ENCODE results near the gene PARP9. TPM values are rescaled to one million over a fixed set of nuclear protein-coding genes. Genes with fewer than 3 reads are reported as not detected.

The PARP9 gene
- total and polyA plus RNA-seq, 10 of the 15 experiments (the other 5 are each of a cell fraction or from before 2014, with no cell fraction given): 34.0 to 122 (median 46.1) TPM

DNA sequence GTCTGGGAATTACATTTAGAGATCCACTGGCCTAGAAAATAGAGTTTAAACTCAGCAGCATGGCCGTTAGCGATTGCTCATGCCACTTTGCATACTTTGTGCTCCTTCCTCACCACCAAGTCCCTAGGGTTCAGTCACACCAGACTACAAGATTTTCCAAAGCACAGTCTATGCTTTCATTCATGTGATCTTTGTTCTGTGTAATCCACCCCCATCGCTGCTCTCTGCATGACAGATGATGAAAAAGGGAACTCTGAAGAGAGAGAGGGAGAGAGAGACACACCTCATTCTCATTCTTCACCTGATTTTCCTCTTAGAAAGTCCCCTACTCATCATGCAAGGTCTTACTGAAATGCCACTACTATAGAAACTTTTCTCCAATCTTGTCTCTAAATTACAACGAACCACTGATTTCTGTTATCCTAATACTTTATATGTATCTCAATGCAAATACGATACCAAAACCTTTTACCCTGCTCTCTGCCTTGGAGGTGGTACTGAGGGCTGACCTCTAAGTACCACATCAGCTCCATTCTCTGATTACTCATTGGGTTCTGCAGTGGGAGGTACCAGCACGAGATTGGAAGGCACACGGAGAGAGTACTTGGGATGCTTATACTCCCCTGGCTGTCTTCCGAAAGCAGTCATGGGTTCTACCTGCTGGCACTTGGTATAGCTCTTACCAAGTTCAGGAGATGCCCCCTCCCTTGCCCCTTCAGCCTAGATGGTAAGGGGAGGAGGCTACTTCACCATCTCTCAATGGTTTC lies 12.3 kb upstream of the PARP9 start (continued):
- TF ChIP-seq, protein P1, sequence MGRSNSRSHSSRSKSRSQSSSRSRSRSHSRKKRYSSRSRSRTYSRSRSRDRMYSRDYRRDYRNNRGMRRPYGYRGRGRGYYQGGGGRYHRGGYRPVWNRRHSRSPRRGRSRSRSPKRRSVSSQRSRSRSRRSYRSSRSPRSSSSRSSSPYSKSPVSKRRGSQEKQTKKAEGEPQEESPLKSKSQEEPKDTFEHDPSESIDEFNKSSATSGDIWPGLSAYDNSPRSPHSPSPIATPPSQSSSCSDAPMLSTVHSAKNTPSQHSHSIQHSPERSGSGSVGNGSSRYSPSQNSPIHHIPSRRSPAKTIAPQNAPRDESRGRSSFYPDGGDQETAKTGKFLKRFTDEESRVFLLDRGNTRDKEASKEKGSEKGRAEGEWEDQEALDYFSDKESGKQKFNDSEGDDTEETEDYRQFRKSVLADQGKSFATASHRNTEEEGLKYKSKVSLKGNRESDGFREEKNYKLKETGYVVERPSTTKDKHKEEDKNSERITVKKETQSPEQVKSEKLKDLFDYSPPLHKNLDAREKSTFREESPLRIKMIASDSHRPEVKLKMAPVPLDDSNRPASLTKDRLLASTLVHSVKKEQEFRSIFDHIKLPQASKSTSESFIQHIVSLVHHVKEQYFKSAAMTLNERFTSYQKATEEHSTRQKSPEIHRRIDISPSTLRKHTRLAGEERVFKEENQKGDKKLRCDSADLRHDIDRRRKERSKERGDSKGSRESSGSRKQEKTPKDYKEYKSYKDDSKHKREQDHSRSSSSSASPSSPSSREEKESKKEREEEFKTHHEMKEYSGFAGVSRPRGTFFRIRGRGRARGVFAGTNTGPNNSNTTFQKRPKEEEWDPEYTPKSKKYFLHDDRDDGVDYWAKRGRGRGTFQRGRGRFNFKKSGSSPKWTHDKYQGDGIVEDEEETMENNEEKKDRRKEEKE (IDR thresholded peaks at IDR 0.05): no peak
- TF ChIP-seq MTA3 (IDR thresholded peaks at IDR 0.05; ENCODE audit: borderline replicate concordance, low read length): peak; percentile 92; the same call in 1 of the 2 replicates
- TF ChIP-seq ZNF274 (IDR thresholded peaks at IDR 0.05; ENCODE audit: insufficient read depth, insufficient read length): no peak
- TF ChIP-seq RBBP5 (conservative IDR thresholded peaks at IDR 0.05): no peak
- TF ChIP-seq ETV6 (conservative IDR thresholded peaks at IDR 0.05 in 1 of 2, IDR thresholded peaks at IDR 0.05 in 1 of 2; ENCODE audit: borderline replicate concordance in 1 of 2, low read depth in 1 of 2): peak in 1 of 2 experiments; percentile 90; a peak in 2 of 4 replicates
- peak; percentile 80 for TF ChIP-seq RUNX3 (IDR thresholded peaks at IDR 0.05; ENCODE audit: low read length)
- TF ChIP-seq BCL11A (IDR thresholded peaks at IDR 0.05; ENCODE audit: low read depth, low read length): peak; percentile 91
- TF ChIP-seq IRF4 (IDR thresholded peaks at IDR 0.05; ENCODE audit: low read depth, low read length): peak; percentile 92
- TF ChIP-seq CBX3 (IDR thresholded peaks at IDR 0.05; ENCODE audit: borderline replicate concordance, low read depth): no peak
- peak; percentile 98 for TF ChIP-seq MEF2B (IDR thresholded peaks at IDR 0.05; ENCODE audit: partially characterized antibody, poor library complexity, severe bottlenecking)
- peak; percentile 97 for TF ChIP-seq NBN (IDR thresholded peaks at IDR 0.05)
- TF ChIP-seq TCF7 (IDR thresholded peaks at IDR 0.05; ENCODE audit: borderline replicate concordance): peak; percentile 72; the same call in 1 of the 2 replicates
- peak; percentile 74 for TF ChIP-seq YY1 (IDR thresholded peaks at IDR 0.05; ENCODE audit: low read depth, low read length)
- peak; percentile 95 for TF ChIP-seq ATF7 (IDR thresholded peaks at IDR 0.05; ENCODE audit: low read depth)
- 0 out of 2 replicates have a peak, but pooled peaks have one; percentile 22 for TF ChIP-seq ASH2L (IDR thresholded peaks at IDR 0.05; ENCODE audit: borderline replicate concordance, low read depth)
- 0 out of 2 replicates have a peak, but pooled peaks have one; percentile 85 for TF ChIP-seq RCOR1 (conservative IDR thresholded peaks at IDR 0.05; ENCODE audit: low read depth, low read length)
- peak; percentile 58; the same call in 1 of the 2 replicates for TF ChIP-seq POLR2AphosphoS2 (IDR thresholded peaks at IDR 0.05; ENCODE audit: low read depth, low read length)
- peak; percentile 68 for TF ChIP-seq CREB1 (IDR thresholded peaks at IDR 0.05; ENCODE audit: low read depth)
- TF ChIP-seq KAT2A (conservative IDR thresholded peaks at IDR 0.05; ENCODE audit: control insufficient read depth, low read depth, low read length): no peak
- TF ChIP-seq POLR2A (IDR thresholded peaks at IDR 0.05; ENCODE audit: low read depth, low read length): peak; percentile 10; the same call in 1 of the 2 replicates
- TF ChIP-seq POU2F2 (IDR thresholded peaks at IDR 0.05; ENCODE audit: borderline replicate concordance, low read depth, low read length): peak; percentile 99
- TF ChIP-seq SP1 (IDR thresholded peaks at IDR 0.05; ENCODE audit: low read depth, low read length): peak; percentile 67
- no peak for TF ChIP-seq ZSCAN29 (IDR thresholded peaks at IDR 0.05)
- peak; percentile 94 for TF ChIP-seq MTA2 (IDR thresholded peaks at IDR 0.05; ENCODE audit: low read depth)
- no peak for TF ChIP-seq RFX5 (IDR thresholded peaks at IDR 0.05; ENCODE audit: low read depth, low read length)
- no peak for TF ChIP-seq SUZ12 (IDR thresholded peaks at IDR 0.05; ENCODE audit: unreplicated experiment)
- peak; percentile 93 to 96 for TF ChIP-seq BHLHE40 (IDR thresholded peaks at IDR 0.05; ENCODE audit: borderline replicate concordance in 1 of 2, low read depth in 2 of 2, low read length in 1 of 2)
- no peak for TF ChIP-seq SIX5 (IDR thresholded peaks at IDR 0.05; ENCODE audit: low read depth, low read length, severe bottlenecking)
- TF ChIP-seq SRF (IDR thresholded peaks at IDR 0.05; ENCODE audit: low read depth in 2 of 2, low read length in 2 of 2): no peak
- TF ChIP-seq, protein P2, sequence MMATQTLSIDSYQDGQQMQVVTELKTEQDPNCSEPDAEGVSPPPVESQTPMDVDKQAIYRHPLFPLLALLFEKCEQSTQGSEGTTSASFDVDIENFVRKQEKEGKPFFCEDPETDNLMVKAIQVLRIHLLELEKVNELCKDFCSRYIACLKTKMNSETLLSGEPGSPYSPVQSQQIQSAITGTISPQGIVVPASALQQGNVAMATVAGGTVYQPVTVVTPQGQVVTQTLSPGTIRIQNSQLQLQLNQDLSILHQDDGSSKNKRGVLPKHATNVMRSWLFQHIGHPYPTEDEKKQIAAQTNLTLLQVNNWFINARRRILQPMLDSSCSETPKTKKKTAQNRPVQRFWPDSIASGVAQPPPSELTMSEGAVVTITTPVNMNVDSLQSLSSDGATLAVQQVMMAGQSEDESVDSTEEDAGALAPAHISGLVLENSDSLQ (IDR thresholded peaks at IDR 0.05): peak; percentile 88

Measured in GM12878 (cell line).